Stimulated activated naive B cell treated with anti-CD40 and anti-IgM and Interleukin-4, amounts not matched to agents 10 μg/mL and 1 μg/mL and 100 μg/mL, for 72 hours (primary cell): ENCODE measurements around the gene DOCK1.

Experiments
- ATAC-seq, 2 donors: fragments of 150-1000 bp; cut with Tn5 transposase; replicated peaks; 2 replicates each; pipeline ENCODE4 v1.10.0; 2021; ENCODE audit warnings: moderate library complexity in 1 of 2
- DNase-seq: peaks from one replicate; pipeline ENCODE4 v3.0.0; 2021
- H3K27ac Mint-ChIP-seq: one replicate; pipeline ENCODE4 v1.8.0; 2022; ENCODE audit warnings: mild to moderate bottlenecking, mixed read lengths
- H3K27me3 Mint-ChIP-seq, 2 donors: one replicate each; pipeline ENCODE4 v1.8.0; 2022; ENCODE audit warnings: mixed read lengths in 2 of 2
- H3K36me3 Mint-ChIP-seq, 2 donors: one replicate each; pipeline ENCODE4 v1.8.0; 2022; ENCODE audit warnings: mixed read lengths in 2 of 2, mild to moderate bottlenecking in 1 of 2
- H3K4me1 Mint-ChIP-seq, 2 donors: one replicate each; pipeline ENCODE4 v1.8.0; 2022; ENCODE audit warnings: mixed read lengths in 2 of 2, mild to moderate bottlenecking in 1 of 2
- H3K4me3 Mint-ChIP-seq, 2 donors: one replicate each; pipeline ENCODE4 v1.8.0; 2022; ENCODE audit warnings: mild to moderate bottlenecking in 2 of 2, mixed read lengths in 2 of 2, moderate library complexity in 1 of 2
- H3K9me3 Mint-ChIP-seq, 2 donors: one replicate each; pipeline ENCODE4 v1.8.0; 2022; ENCODE audit warnings: mixed read lengths in 2 of 2, mild to moderate bottlenecking in 1 of 2

The DOCK1 gene

GRCh38 chr10:127318396-127318795 lies 413.2 kb downstream of the DOCK1 start:
- Mint-ChIP-seq H3K9me3 (no peaks in the 10 kb centered on the region), H3K4me1 (no peaks in the 10 kb centered on the region), H3K36me3 (no peaks in the 10 kb centered on the region), H3K4me3 (no peak overlapping the region), H3K27ac (no peak overlapping the region), H3K27me3 (no peaks in the 10 kb centered on the region)
- ATAC-seq (no peak), DNase-seq (no peak)

GRCh38 chr10:127319271-127319670 lies 414.0 kb downstream of the DOCK1 start:
- Mint-ChIP-seq H3K4me3 (no peak overlapping the region), H3K27ac (no peak overlapping the region), H3K4me1 (no peaks in the 10 kb centered on the region), H3K36me3 (no peaks in the 10 kb centered on the region), H3K27me3 (no peaks in the 10 kb centered on the region), H3K9me3 (no peaks in the 10 kb centered on the region)
- DNase-seq (no peak), ATAC-seq (no peak)

- no peaks in the 10 kb centered on the region for H3K36me3 Mint-ChIP-seq
- H3K4me3 Mint-ChIP-seq, result no peak overlapping the region
- no peak overlapping the region for H3K27ac Mint-ChIP-seq
- DNase-seq (no peak), ATAC-seq (no peak)
- H3K4me1 Mint-ChIP-seq, result no peaks in the 10 kb centered on the region
- H3K9me3 Mint-ChIP-seq, result no peaks in the 10 kb centered on the region
- H3K27me3 Mint-ChIP-seq, result no peaks in the 10 kb centered on the region
Observed at GRCh38 chr10:127319691-127320090, 414.5 kb downstream of the DOCK1 start.

- ATAC-seq (no peak), DNase-seq (no peak)
- Mint-ChIP-seq H3K36me3 (no peaks in the 10 kb centered on the region), H3K27me3 (no peaks in the 10 kb centered on the region), H3K4me1 (no peaks in the 10 kb centered on the region), H3K27ac (no peak overlapping the region), H3K9me3 (no peaks in the 10 kb centered on the region), H3K4me3 (no peak overlapping the region)
Observed at GRCh38 chr10:127320176-127320575, 414.9 kb downstream of the DOCK1 start.

- no peak for ATAC-seq
- Mint-ChIP-seq H3K9me3 (no peaks in the 10 kb centered on the region), H3K4me3 (no peak overlapping the region), H3K36me3 (no peaks in the 10 kb centered on the region), H3K27ac (no peak overlapping the region), H3K27me3 (no peaks in the 10 kb centered on the region), H3K4me1 (no peaks in the 10 kb centered on the region)
- no peak for DNase-seq
Observed at GRCh38 chr10:127322286-127322685, 417.1 kb downstream of the DOCK1 start.

- DNase-seq (no peak), ATAC-seq (no peak)
- H3K4me3 Mint-ChIP-seq, result no peak overlapping the region
- H3K9me3 Mint-ChIP-seq, result peaks cover 2 to 3% of the 10 kb centered on the region in 2 donors
- peaks cover 0 to 5% of the 10 kb centered on the region in 2 donors for H3K27me3 Mint-ChIP-seq
- H3K36me3 Mint-ChIP-seq, result no peaks in the 10 kb centered on the region
- H3K4me1 Mint-ChIP-seq, result no peaks in the 10 kb centered on the region
- H3K27ac Mint-ChIP-seq, result no peak overlapping the region
Observed at GRCh38 chr10:127325506-127325905, 420.3 kb downstream of the DOCK1 start.

GRCh38 chr10:127326883-127327282 lies 421.7 kb downstream of the DOCK1 start:
- ATAC-seq, result no peak
- peaks cover 0 to 5% of the 10 kb centered on the region in 2 donors for H3K27me3 Mint-ChIP-seq
- no peak for DNase-seq
- H3K36me3 Mint-ChIP-seq, result no peaks in the 10 kb centered on the region
- no peak overlapping the region for H3K4me3 Mint-ChIP-seq
- H3K4me1 Mint-ChIP-seq, result no peaks in the 10 kb centered on the region
- no peak overlapping the region for H3K27ac Mint-ChIP-seq
- peaks cover 2 to 3% of the 10 kb centered on the region in 2 donors for H3K9me3 Mint-ChIP-seq

GRCh38 chr10:127331696-127332095 lies 426.5 kb downstream of the DOCK1 start:
- DNase-seq (no peak), ATAC-seq (no peak)
- H3K4me3 Mint-ChIP-seq, result no peak overlapping the region
- H3K36me3 Mint-ChIP-seq, result no peaks in the 10 kb centered on the region
- H3K4me1 Mint-ChIP-seq, result no peaks in the 10 kb centered on the region
- H3K27me3 Mint-ChIP-seq, result peaks cover 0 to 5% of the 10 kb centered on the region in 2 donors
- peaks cover 2 to 3% of the 10 kb centered on the region in 2 donors for H3K9me3 Mint-ChIP-seq
- no peak overlapping the region for H3K27ac Mint-ChIP-seq

GRCh38 chr10:127332631-127333030 lies 427.4 kb downstream of the DOCK1 start:
- Mint-ChIP-seq H3K27ac (no peak overlapping the region), H3K4me3 (no peak overlapping the region), H3K27me3 (peaks cover 0 to 5% of the 10 kb centered on the region in 2 donors), H3K36me3 (no peaks in the 10 kb centered on the region), H3K4me1 (no peaks in the 10 kb centered on the region), H3K9me3 (peaks cover 2 to 3% of the 10 kb centered on the region in 2 donors)
- ATAC-seq (no peak), DNase-seq (no peak)

GRCh38 chr10:127337801-127338200 lies 432.6 kb downstream of the DOCK1 start:
- no peak for DNase-seq
- Mint-ChIP-seq H3K9me3 (no peaks in the 10 kb centered on the region), H3K27ac (no peak overlapping the region), H3K4me3 (no peak overlapping the region), H3K4me1 (no peaks in the 10 kb centered on the region), H3K36me3 (no peaks in the 10 kb centered on the region), H3K27me3 (no peaks in the 10 kb centered on the region)
- ATAC-seq, result no peak

- no peak for DNase-seq
- no peaks in the 10 kb centered on the region for H3K9me3 Mint-ChIP-seq
- H3K4me3 Mint-ChIP-seq, result no peak overlapping the region
- H3K4me1 Mint-ChIP-seq, result no peaks in the 10 kb centered on the region
- H3K27ac Mint-ChIP-seq, result no peak overlapping the region
- no peak for ATAC-seq
- no peaks in the 10 kb centered on the region for H3K27me3 Mint-ChIP-seq
- no peaks in the 10 kb centered on the region for H3K36me3 Mint-ChIP-seq
Observed at GRCh38 chr10:127338399-127339110, 433.3 kb downstream of the DOCK1 start.

GRCh38 chr10:127343821-127344220 lies 438.6 kb downstream of the DOCK1 start:
- H3K27me3 Mint-ChIP-seq, result no peaks in the 10 kb centered on the region
- DNase-seq, result no peak
- no peak overlapping the region for H3K4me3 Mint-ChIP-seq
- no peaks in the 10 kb centered on the region for H3K4me1 Mint-ChIP-seq
- ATAC-seq, result no peak
- no peaks in the 10 kb centered on the region for H3K9me3 Mint-ChIP-seq
- H3K36me3 Mint-ChIP-seq, result no peaks in the 10 kb centered on the region
- no peak overlapping the region for H3K27ac Mint-ChIP-seq

- H3K27ac Mint-ChIP-seq, result no peak overlapping the region
- no peak overlapping the region for H3K4me3 Mint-ChIP-seq
- H3K9me3 Mint-ChIP-seq, result no peaks in the 10 kb centered on the region
- H3K27me3 Mint-ChIP-seq, result no peaks in the 10 kb centered on the region
- no peaks in the 10 kb centered on the region for H3K4me1 Mint-ChIP-seq
- H3K36me3 Mint-ChIP-seq, result no peaks in the 10 kb centered on the region
- DNase-seq (no peak), ATAC-seq (no peak)
Observed at GRCh38 chr10:127344346-127344745, 439.1 kb downstream of the DOCK1 start.

- no peak overlapping the region for H3K4me3 Mint-ChIP-seq
- H3K9me3 Mint-ChIP-seq, result no peaks in the 10 kb centered on the region
- H3K27me3 Mint-ChIP-seq, result no peaks in the 10 kb centered on the region
- no peaks in the 10 kb centered on the region for H3K4me1 Mint-ChIP-seq
- ATAC-seq, result no peak
- DNase-seq, result no peak
- no peaks in the 10 kb centered on the region for H3K36me3 Mint-ChIP-seq
- H3K27ac Mint-ChIP-seq, result no peak overlapping the region
Observed at GRCh38 chr10:127345231-127345965, 440.2 kb downstream of the DOCK1 start.

- H3K27ac Mint-ChIP-seq, result no peak overlapping the region
- no peaks in the 10 kb centered on the region for H3K9me3 Mint-ChIP-seq
Observed at GRCh38 chr10:127346604-127347003, 441.4 kb downstream of the DOCK1 start.

More at GRCh38 chr10:127346604-127347003, 441.4 kb downstream of the DOCK1 start:
- peak; percentile 73 to 84 for ATAC-seq
- no peaks in the 10 kb centered on the region for H3K27me3 Mint-ChIP-seq
- DNase-seq, result peak; percentile 13
- no peaks in the 10 kb centered on the region for H3K4me1 Mint-ChIP-seq
- no peak overlapping the region for H3K4me3 Mint-ChIP-seq
- H3K36me3 Mint-ChIP-seq, result no peaks in the 10 kb centered on the region
